ENCODE results near the gene ZDHHC7. TPM values are rescaled to one million over a fixed set of nuclear protein-coding genes. Genes with fewer than 3 reads are reported as not detected.

The ZDHHC7 gene
- polyA plus RNA-seq, 2 of the 4 experiments (the other 2 are of a cell fraction), result 42.3 to 58.0 TPM

DNA sequence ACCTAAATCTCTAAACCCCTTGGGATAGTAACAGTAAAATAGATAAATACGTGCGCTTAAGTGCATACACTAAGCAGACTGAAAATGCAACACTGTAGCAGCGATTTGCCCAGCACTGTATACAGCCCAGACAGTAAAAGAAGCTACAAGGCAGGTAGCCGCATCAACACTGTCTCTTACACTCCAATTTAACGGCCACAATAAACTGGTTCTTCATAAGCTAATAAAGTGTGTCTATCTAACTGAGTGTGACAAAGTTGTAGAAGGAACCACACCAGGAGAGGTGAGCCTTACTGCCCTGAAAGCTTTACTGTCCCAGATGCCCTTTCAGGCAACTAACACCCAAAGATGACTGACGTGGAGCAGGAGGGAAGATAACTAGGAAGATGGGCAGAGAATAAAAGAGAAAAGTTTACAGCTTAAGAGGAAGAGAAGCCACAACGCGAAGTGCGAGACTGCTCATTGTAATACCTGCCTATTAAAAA is 847 bp downstream of the ZDHHC7 start (continued):
- no peak for TF ChIP-seq RAD21 (conservative IDR thresholded peaks at IDR 0.05 in 1 of 2, IDR thresholded peaks at IDR 0.05 in 1 of 2)

GRCh38 chr16:85008271-85008670 is 3.1 kb downstream of the ZDHHC7 start:
- no peak for TF ChIP-seq MAZ (IDR thresholded peaks at IDR 0.05; ENCODE audit: borderline replicate concordance, low read depth, low read length)
- peaks cover 58% of the 10 kb centered on the region for H3K4me1 ChIP-seq
- no peak overlapping the region for H3K4me3 ChIP-seq
- FAIRE-seq, result no peak
- no peaks in the 10 kb centered on the region for H3K9me3 ChIP-seq
- POLR2A ChIA-PET, result interaction anchor here (1.3 kb wide), 1 partner anchor 13 kb away, joined by 3 read pairs; no protein-coding TSS in a partner anchor
- H3K4me2 ChIP-seq, result no peak overlapping the region
- H3K27ac ChIP-seq, result no peak overlapping the region
- no peak for ATAC-seq
- CTCF ChIA-PET, result interaction anchor here (1.0 to 1.6 kb wide), 8 partner anchors 9 to 607 kb away, joined by 3 to 4 read pairs (median 3); partner anchors contain the start of gene KIAA0513
- no peak for DNase-seq (ENCODE audit: low read depth in 1 of 2, low spot score in 1 of 2)
- WGBS (ENCODE audit: missing lambda C conversion rate), result 95% methylated on average over 3 of the region's 3 CpGs

DNA sequence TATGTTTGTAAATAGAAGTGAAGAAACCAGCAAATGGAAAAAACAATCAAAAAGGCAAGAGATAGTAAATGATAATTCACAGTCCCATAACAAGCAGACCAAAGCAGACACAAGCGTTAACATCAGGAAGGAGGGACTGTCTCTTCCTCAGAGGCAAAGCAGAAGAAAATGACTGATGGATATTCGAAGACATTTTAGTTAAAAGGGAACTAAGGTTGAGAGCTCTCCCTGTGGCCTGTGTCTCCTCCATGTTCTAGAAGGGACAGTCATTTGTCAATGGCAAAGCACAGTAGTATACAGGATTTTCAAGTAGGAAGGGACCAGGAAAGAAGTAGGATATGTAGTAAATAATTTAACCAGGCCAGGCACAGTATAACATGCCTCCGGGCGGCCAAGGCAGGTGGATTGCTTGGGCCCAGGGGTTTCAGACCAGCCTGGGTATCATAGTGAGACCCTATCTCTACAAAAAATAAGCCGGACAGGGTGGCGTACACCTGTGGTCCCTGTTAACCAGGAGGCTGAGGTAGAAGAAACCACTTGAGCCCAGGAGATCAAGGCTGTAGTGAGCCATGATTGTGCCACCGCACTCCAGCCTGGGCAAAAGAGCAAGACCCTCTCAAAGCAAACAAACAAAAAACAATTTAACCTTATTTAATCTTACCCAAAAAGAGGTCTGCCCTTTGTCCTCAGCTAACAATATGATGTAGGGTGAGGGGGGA is 3.7 kb downstream of the ZDHHC7 start:
- TF ChIP-seq, protein P1, sequence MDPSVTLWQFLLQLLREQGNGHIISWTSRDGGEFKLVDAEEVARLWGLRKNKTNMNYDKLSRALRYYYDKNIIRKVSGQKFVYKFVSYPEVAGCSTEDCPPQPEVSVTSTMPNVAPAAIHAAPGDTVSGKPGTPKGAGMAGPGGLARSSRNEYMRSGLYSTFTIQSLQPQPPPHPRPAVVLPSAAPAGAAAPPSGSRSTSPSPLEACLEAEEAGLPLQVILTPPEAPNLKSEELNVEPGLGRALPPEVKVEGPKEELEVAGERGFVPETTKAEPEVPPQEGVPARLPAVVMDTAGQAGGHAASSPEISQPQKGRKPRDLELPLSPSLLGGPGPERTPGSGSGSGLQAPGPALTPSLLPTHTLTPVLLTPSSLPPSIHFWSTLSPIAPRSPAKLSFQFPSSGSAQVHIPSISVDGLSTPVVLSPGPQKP (IDR thresholded peaks at IDR 0.05; ENCODE audit: low read depth, low read length), result no peak
- TF ChIP-seq PBX3 (IDR thresholded peaks at IDR 0.05) (no peak), TP53 (CRISPR knock-in tag; IDR thresholded peaks at IDR 0.05) (no peak), SREBF2 (IDR thresholded peaks at IDR 0.05) (no peak), KDM5A (IDR thresholded peaks at IDR 0.05) (no peak), EP300 (IDR thresholded peaks at IDR 0.05) (no peak), KDM1A (IDR thresholded peaks at IDR 0.05; ENCODE audit: low read depth) (no peak), CHD4 (IDR thresholded peaks at IDR 0.05; ENCODE audit: borderline replicate concordance) (no peak), NFE2L2 (conservative IDR thresholded peaks at IDR 0.05; ENCODE audit: low read length) (no peak), ZNF302 (CRISPR knock-in tag; IDR thresholded peaks at IDR 0.05) (no peak), MAX (IDR thresholded peaks at IDR 0.05) (no peak), ATOH8 (CRISPR knock-in tag; IDR thresholded peaks at IDR 0.05; ENCODE audit: low read depth) (no peak)
- ChIA-PET CTCF (interaction anchor here (1.0 to 1.6 kb wide), 8 partner anchors 9 to 608 kb away, joined by 3 to 4 read pairs (median 3); partner anchors contain the start of gene KIAA0513), POLR2A (interaction anchor here (1.3 kb wide), 1 partner anchor 13 kb away, joined by 3 read pairs; no protein-coding TSS in a partner anchor)
- H3K4me1 ChIP-seq, result peaks cover 64% of the 10 kb centered on the region
- no peak overlapping the region for H3K27ac ChIP-seq
- no peak for DNase-seq (ENCODE audit: low read depth in 1 of 2, low spot score in 1 of 2)
- no peak for ATAC-seq
- H3K4me3 ChIP-seq, result no peak overlapping the region
- H3K4me2 ChIP-seq, result no peak overlapping the region
- no peaks in the 10 kb centered on the region for H3K9me3 ChIP-seq
- no peak for FAIRE-seq
- WGBS (ENCODE audit: missing lambda C conversion rate), result 96% methylated on average over 7 of the region's 7 CpGs

- peaks cover 71% of the 10 kb centered on the region for H3K4me1 ChIP-seq
- CTCF ChIA-PET, result interaction anchor here (1.0 to 3.4 kb wide), 3 partner anchors 8 to 80 kb away, joined by 4 to 21 read pairs (median 8); no protein-coding TSS in a partner anchor
Measured at GRCh38 chr16:85006639-85007038, 4.7 kb downstream of the ZDHHC7 start.

More at GRCh38 chr16:85006639-85007038, 4.7 kb downstream of the ZDHHC7 start:
- DNase-seq (ENCODE audit: low read depth in 1 of 2, low spot score in 1 of 2), result no peak
- POLR2A ChIA-PET, result interaction anchor here (2.2 kb wide), 1 partner anchor 12 kb away, joined by 9 read pairs; no protein-coding TSS in a partner anchor
- FAIRE-seq, result no peak
- H3K9me3 ChIP-seq, result no peaks in the 10 kb centered on the region
- peak overlapping the region in 1 of 2 experiments; percentile 90; a peak in 2 of 6 replicates for H3K27ac ChIP-seq
- peak overlapping the region; percentile 76; the same call in 2 of the 3 replicates for H3K4me2 ChIP-seq
- H3K4me3 ChIP-seq, result no peak overlapping the region
- TF ChIP-seq KDM1A (IDR thresholded peaks at IDR 0.05; ENCODE audit: low read depth) (no peak), CEBPB (IDR thresholded peaks at IDR 0.05) (peak; percentile 46 to 60; a peak in 3 of 4 replicates), SMC3 (IDR thresholded peaks at IDR 0.05) (no peak), POLR2AphosphoS2 (conservative IDR thresholded peaks at IDR 0.05; ENCODE audit: low read length) (no peak)
- 90% methylated on average over 7 of the region's 7 CpGs for WGBS (ENCODE audit: missing lambda C conversion rate)
- no peak for ATAC-seq
